ENCODE results near the gene IFI44.

IFI44 gene, protein sequence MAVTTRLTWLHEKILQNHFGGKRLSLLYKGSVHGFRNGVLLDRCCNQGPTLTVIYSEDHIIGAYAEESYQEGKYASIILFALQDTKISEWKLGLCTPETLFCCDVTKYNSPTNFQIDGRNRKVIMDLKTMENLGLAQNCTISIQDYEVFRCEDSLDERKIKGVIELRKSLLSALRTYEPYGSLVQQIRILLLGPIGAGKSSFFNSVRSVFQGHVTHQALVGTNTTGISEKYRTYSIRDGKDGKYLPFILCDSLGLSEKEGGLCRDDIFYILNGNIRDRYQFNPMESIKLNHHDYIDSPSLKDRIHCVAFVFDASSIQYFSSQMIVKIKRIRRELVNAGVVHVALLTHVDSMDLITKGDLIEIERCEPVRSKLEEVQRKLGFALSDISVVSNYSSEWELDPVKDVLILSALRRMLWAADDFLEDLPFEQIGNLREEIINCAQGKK

DNA sequence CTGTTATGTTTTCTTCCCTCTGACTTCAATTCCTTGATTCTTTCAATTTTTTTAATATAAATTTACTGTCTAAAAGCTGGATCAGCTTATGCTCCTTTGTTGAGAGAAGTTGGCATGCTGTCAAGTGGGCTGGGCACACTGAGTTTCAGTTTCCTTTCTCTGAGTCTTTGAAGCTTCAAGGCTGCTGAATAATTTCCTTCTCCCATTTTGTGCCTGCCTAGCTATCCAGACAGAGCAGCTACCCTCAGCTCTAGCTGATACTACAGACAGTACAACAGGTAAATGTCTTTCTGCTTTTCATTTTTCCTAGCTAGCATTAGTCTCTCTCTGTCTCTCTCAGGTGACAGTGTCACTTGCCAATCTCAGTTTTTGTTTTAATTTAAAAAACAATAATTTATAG is at the start of gene IFI44:
IFI44 (plus strand) TSS at position 204 of the 400 bp plus-strand sequence. CDS start 365 bp downstream, outside the sequence.
- DNase-seq (ENCODE audit: low read depth, low spot score), result no peak
- TF ChIP-seq ZNF274 (IDR thresholded peaks at IDR 0.05; ENCODE audit: low read depth, low read length), result no peak
- TF ChIP-seq YY1 (IDR thresholded peaks at IDR 0.05; ENCODE audit: insufficient read depth, insufficient read length), result no peak
- no peak for TF ChIP-seq SUZ12 (IDR thresholded peaks at IDR 0.05; ENCODE audit: extremely low read depth, insufficient read depth, insufficient read length)
- H3K4me3 ChIP-seq (ENCODE audit: insufficient read length, low read depth), result no peak within 1 kb of the TSS
- no peaks in the 10 kb centered on the region for H3K36me3 ChIP-seq (ENCODE audit: insufficient read depth, insufficient read length, low read length)
- H3K27me3 ChIP-seq (ENCODE audit: insufficient read depth, insufficient read length), result no peaks in the 10 kb centered on the region
- peaks cover 17% of the 10 kb centered on the region for H3K9me3 ChIP-seq (ENCODE audit: insufficient read depth, low read length)
- H3K9ac ChIP-seq (ENCODE audit: insufficient read length, low read depth), result no peak within 1 kb of the TSS
- H3K4me1 ChIP-seq (ENCODE audit: insufficient read depth, insufficient read length), result no peaks in the 10 kb centered on the region

DNA sequence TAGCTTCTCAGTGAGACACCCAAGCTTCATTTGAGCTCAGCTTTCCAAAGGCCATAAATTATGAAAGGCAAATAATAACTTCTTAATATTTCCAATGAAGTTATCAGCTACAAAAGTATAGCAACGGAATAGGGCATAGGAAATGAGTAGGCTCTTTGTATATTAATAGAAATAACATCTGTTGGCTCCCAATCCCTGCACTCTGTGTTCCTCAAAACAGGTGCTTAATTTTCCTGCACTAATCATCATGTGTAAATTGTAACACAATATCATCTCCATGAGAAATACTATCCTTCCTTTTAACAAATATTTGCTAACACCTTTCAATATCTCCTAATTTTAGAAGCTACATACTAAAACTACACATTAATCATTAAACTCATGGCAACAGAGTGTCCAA is 48.6 kb upstream of the IFI44 start:
- no peak for DNase-seq (ENCODE audit: low read depth, low spot score)
- no peak for TF ChIP-seq ZNF274 (IDR thresholded peaks at IDR 0.05; ENCODE audit: low read depth, low read length)
- no peak for TF ChIP-seq SUZ12 (IDR thresholded peaks at IDR 0.05; ENCODE audit: extremely low read depth, insufficient read depth, insufficient read length)
- no peak for TF ChIP-seq YY1 (IDR thresholded peaks at IDR 0.05; ENCODE audit: insufficient read depth, insufficient read length)
- H3K4me3 ChIP-seq (ENCODE audit: insufficient read length, low read depth), result no peak overlapping the region

DNA sequence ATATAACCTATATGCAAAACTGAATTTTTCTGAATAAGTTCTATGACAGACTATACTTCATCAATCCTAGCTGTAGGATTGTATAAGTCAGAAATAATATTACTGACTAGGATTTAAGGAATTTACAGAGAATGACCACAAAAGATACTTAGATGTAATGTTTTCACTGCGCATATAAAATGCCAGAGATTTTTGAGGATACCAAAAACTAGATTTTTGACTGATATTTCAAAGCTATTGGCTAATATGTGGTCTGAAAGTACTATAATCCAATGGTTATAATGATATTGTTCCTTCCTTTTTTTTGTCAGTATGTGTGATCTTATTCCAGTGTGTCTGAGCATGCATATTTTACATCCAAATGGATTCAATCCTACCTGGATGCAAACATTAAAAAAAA is 46.4 kb upstream of the IFI44 start:
- no peak overlapping the region for H3K9ac ChIP-seq (ENCODE audit: insufficient read length, low read depth)
- no peaks in the 10 kb centered on the region for H3K4me1 ChIP-seq (ENCODE audit: insufficient read depth, insufficient read length)
- DNase-seq (ENCODE audit: low read depth, low spot score), result no peak
- H3K27me3 ChIP-seq (ENCODE audit: insufficient read depth, insufficient read length), result no peaks in the 10 kb centered on the region
- no peak overlapping the region for H3K4me3 ChIP-seq (ENCODE audit: insufficient read length, low read depth)
- no peaks in the 10 kb centered on the region for H3K36me3 ChIP-seq (ENCODE audit: insufficient read depth, insufficient read length, low read length)
- H3K9me3 ChIP-seq (ENCODE audit: insufficient read depth, low read length), result no peaks in the 10 kb centered on the region
- TF ChIP-seq ZNF274 (IDR thresholded peaks at IDR 0.05; ENCODE audit: low read depth, low read length), result no peak
- TF ChIP-seq SUZ12 (IDR thresholded peaks at IDR 0.05; ENCODE audit: extremely low read depth, insufficient read depth, insufficient read length), result no peak
- no peak for TF ChIP-seq YY1 (IDR thresholded peaks at IDR 0.05; ENCODE audit: insufficient read depth, insufficient read length)

More for the DNA sequence above, 48.6 kb upstream of the IFI44 start:
- Histone ChIP-seq H3K27me3 (ENCODE audit: insufficient read depth, insufficient read length) (no peaks in the 10 kb centered on the region), H3K9ac (ENCODE audit: insufficient read length, low read depth) (no peak overlapping the region), H3K36me3 (ENCODE audit: insufficient read depth, insufficient read length, low read length) (no peaks in the 10 kb centered on the region), H3K4me1 (ENCODE audit: insufficient read depth, insufficient read length) (no peaks in the 10 kb centered on the region), H3K9me3 (ENCODE audit: insufficient read depth, low read length) (no peaks in the 10 kb centered on the region)

DNA sequence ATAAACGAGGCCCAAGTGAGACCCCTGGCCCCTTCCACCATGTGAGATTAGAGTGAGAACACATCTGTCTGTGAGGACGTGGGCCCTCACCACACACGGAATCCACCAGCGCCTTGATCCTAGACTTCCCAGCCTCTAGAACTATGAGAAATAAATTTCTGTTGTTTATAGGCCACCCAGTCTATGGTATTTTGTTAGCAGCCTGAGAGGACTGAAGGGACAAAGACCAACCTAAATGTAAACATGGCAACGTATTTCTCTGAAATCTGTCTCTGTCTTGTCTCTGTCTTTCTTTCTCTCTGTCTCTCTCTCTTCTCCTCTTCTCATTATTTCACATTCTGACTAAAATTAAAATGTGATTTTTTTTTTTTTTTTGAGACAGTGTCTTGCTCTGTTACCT is 45.0 kb upstream of the IFI44 start:
- no peak for DNase-seq (ENCODE audit: low read depth, low spot score)
- TF ChIP-seq SUZ12 (IDR thresholded peaks at IDR 0.05; ENCODE audit: extremely low read depth, insufficient read depth, insufficient read length), result no peak
- TF ChIP-seq ZNF274 (IDR thresholded peaks at IDR 0.05; ENCODE audit: low read depth, low read length), result no peak
- TF ChIP-seq YY1 (IDR thresholded peaks at IDR 0.05; ENCODE audit: insufficient read depth, insufficient read length), result no peak
- H3K4me1 ChIP-seq (ENCODE audit: insufficient read depth, insufficient read length), result no peaks in the 10 kb centered on the region
- H3K9ac ChIP-seq (ENCODE audit: insufficient read length, low read depth), result no peak overlapping the region
- H3K4me3 ChIP-seq (ENCODE audit: insufficient read length, low read depth), result no peak overlapping the region
- no peaks in the 10 kb centered on the region for H3K27me3 ChIP-seq (ENCODE audit: insufficient read depth, insufficient read length)
- no peaks in the 10 kb centered on the region for H3K9me3 ChIP-seq (ENCODE audit: insufficient read depth, low read length)
- H3K36me3 ChIP-seq (ENCODE audit: insufficient read depth, insufficient read length, low read length), result no peaks in the 10 kb centered on the region

DNA sequence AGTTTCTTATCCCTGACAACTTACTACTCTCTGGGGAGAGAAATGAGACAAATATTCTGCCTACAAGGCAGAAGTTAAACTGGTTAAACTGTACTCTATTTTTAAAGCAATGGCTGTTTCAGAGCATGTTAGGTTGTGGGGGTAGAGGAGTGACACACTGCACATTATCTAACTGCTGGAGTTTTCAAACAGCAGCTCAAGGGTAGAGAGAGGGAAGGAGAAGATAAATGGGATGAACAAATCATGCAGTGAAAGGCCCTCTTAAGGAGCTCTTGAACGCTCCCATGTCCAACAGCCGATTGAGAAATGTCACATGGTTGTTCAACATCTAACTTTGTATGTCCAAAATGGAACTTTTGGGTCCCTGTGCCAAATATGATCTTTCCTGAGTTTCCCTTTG is 43.4 kb upstream of the IFI44 start:
- DNase-seq (ENCODE audit: low read depth, low spot score), result no peak
- H3K9ac ChIP-seq (ENCODE audit: insufficient read length, low read depth), result no peak overlapping the region
- no peaks in the 10 kb centered on the region for H3K27me3 ChIP-seq (ENCODE audit: insufficient read depth, insufficient read length)
- no peaks in the 10 kb centered on the region for H3K9me3 ChIP-seq (ENCODE audit: insufficient read depth, low read length)
- TF ChIP-seq YY1 (IDR thresholded peaks at IDR 0.05; ENCODE audit: insufficient read depth, insufficient read length) (no peak), ZNF274 (IDR thresholded peaks at IDR 0.05; ENCODE audit: low read depth, low read length) (no peak), SUZ12 (IDR thresholded peaks at IDR 0.05; ENCODE audit: extremely low read depth, insufficient read depth, insufficient read length) (no peak)
- H3K4me1 ChIP-seq (ENCODE audit: insufficient read depth, insufficient read length), result no peaks in the 10 kb centered on the region
- no peaks in the 10 kb centered on the region for H3K36me3 ChIP-seq (ENCODE audit: insufficient read depth, insufficient read length, low read length)
- no peak overlapping the region for H3K4me3 ChIP-seq (ENCODE audit: insufficient read length, low read depth)

DNA sequence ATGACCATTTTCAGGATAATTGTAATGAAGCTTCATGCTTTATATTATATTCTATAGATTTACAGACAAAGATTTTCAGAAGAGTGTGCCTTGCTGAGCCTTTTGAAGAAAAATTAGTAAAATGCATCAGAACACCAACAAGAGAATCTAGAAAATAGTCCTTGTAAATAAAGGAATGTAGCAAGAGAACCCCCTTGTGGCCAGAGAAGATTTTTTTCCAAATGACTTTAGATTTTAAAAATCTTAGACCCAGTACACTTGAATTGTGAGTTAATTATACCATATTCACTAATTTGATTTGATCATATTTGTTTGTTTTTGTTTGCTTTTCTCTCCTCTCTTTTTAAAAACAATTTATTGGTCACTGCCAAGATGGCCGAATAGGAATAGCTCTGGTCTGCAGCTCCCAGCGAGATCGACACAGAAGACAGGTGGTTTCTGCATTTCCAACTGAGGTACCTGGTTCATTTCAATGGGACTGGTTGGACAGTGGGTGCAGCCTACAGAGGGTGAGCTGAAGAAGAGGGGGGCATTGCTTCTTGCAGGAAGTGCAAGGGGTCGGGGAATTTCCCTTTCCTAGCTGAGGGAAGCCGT is 42.2 kb upstream of the IFI44 start:
- Histone ChIP-seq H3K36me3 (ENCODE audit: insufficient read depth, insufficient read length, low read length) (no peaks in the 10 kb centered on the region), H3K9me3 (ENCODE audit: insufficient read depth, low read length) (no peaks in the 10 kb centered on the region), H3K27me3 (ENCODE audit: insufficient read depth, insufficient read length) (no peaks in the 10 kb centered on the region), H3K9ac (ENCODE audit: insufficient read length, low read depth) (no peak overlapping the region), H3K4me1 (ENCODE audit: insufficient read depth, insufficient read length) (no peaks in the 10 kb centered on the region), H3K4me3 (ENCODE audit: insufficient read length, low read depth) (no peak overlapping the region)
- TF ChIP-seq ZNF274 (IDR thresholded peaks at IDR 0.05; ENCODE audit: low read depth, low read length) (no peak), SUZ12 (IDR thresholded peaks at IDR 0.05; ENCODE audit: extremely low read depth, insufficient read depth, insufficient read length) (no peak), YY1 (IDR thresholded peaks at IDR 0.05; ENCODE audit: insufficient read depth, insufficient read length) (no peak)
- DNase-seq (ENCODE audit: low read depth, low spot score), result no peak

DNA sequence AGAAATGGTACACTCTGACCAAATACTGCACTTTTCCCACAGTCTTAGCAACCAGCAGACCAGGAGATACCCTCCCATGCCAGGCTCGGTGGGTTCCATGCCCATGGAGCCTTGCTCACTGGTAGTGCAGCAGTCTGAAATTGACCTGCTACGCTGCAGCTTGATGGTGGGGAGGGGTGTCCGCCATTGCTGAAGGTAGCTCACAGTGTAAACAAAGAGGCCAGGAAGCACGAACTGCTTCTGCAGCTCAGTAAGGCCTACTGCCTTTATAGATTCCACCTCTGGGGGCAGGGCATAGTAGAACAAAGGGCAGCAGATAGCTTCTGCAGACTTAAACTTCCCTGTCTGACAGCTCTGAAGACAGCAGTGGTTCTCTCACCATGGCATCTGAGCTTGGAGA is 41.7 kb upstream of the IFI44 start:
- H3K27me3 ChIP-seq (ENCODE audit: insufficient read depth, insufficient read length), result no peaks in the 10 kb centered on the region
- no peak overlapping the region for H3K4me3 ChIP-seq (ENCODE audit: insufficient read length, low read depth)
- no peaks in the 10 kb centered on the region for H3K36me3 ChIP-seq (ENCODE audit: insufficient read depth, insufficient read length, low read length)
- TF ChIP-seq ZNF274 (IDR thresholded peaks at IDR 0.05; ENCODE audit: low read depth, low read length), result no peak
- TF ChIP-seq YY1 (IDR thresholded peaks at IDR 0.05; ENCODE audit: insufficient read depth, insufficient read length), result peak; percentile 34
- TF ChIP-seq SUZ12 (IDR thresholded peaks at IDR 0.05; ENCODE audit: extremely low read depth, insufficient read depth, insufficient read length), result no peak
- no peaks in the 10 kb centered on the region for H3K9me3 ChIP-seq (ENCODE audit: insufficient read depth, low read length)
- H3K9ac ChIP-seq (ENCODE audit: insufficient read length, low read depth), result no peak overlapping the region
- DNase-seq (ENCODE audit: low read depth, low spot score), result no peak
- no peaks in the 10 kb centered on the region for H3K4me1 ChIP-seq (ENCODE audit: insufficient read depth, insufficient read length)

Measured in NT2/D1 (cell line).